GM12875 (cell line): ENCODE results near the gene ATP2A2.
A peak's percentile ranks its signal among the peaks of the same experiment; 100 is the strongest.

Experiments
- H3K4me3 ChIP-seq: one replicate; pipeline ENCODE4 v1.5.1; 2011; ENCODE audit warnings: low read depth, low read length, control low read depth
- CTCF ChIP-seq: IDR thresholded peaks from 2 replicates; pipeline ENCODE4 v1.5.1; 2011; ENCODE audit warnings: low read depth, mild to moderate bottlenecking, control low read depth, inconsistent platforms, low read length, moderate library complexity, borderline replicate concordance; ENCODE audit not compliant: insufficient read depth

ATP2A2 gene

GRCh38 chr12:110282956-110283817 lies 2.1 kb downstream of the ATP2A2 start:
- H3K4me3 ChIP-seq, result peak overlapping the region; percentile 89
- TF ChIP-seq CTCF, result no peak

GRCh38 chr12:110284597-110284996 lies 3.5 kb downstream of the ATP2A2 start:
- H3K4me3 ChIP-seq, result peak overlapping the region; percentile 18
- TF ChIP-seq CTCF, result no peak

- TF ChIP-seq CTCF, result no peak
- no peak overlapping the region for H3K4me3 ChIP-seq
Measured at GRCh38 chr12:110286623-110287022, 5.6 kb downstream of the ATP2A2 start.

GRCh38 chr12:110287986-110288385 lies 6.9 kb downstream of the ATP2A2 start:
- no peak overlapping the region for H3K4me3 ChIP-seq
- TF ChIP-seq CTCF, result no peak

- H3K4me3 ChIP-seq, result no peak overlapping the region
- TF ChIP-seq CTCF, result no peak
Measured at GRCh38 chr12:110289044-110289710, 8.1 kb downstream of the ATP2A2 start.

GRCh38 chr12:110289711-110290078 lies 8.6 kb downstream of the ATP2A2 start:
- no peak for TF ChIP-seq CTCF
- H3K4me3 ChIP-seq, result no peak overlapping the region

GRCh38 chr12:110301065-110301806 lies 20.2 kb downstream of the ATP2A2 start:
- no peak for TF ChIP-seq CTCF

More at GRCh38 chr12:110301065-110301806, 20.2 kb downstream of the ATP2A2 start:
- H3K4me3 ChIP-seq, result no peak overlapping the region
